Measurements from ENCODE around the gene POU2F2.

Gene POU2F2

DNA sequence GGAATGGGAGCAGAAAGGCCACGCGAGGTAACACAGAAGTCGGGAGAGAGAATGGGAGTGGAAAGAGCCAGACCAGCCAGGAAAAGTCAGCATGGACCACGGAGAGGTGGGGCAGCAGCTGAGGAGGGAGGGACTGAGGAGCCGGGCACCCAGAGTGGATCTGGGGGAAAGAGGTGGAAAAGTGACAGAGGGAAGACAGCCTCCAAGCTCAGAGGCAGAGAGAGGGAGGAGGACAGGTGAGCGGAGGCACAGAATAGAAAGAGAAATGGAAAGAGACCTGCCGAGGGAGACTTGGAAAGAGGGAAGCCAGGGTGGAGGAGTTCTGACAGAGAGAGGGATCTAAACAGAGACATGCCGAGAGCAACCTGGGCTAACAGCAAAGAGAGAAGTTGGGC, 63.9 kb downstream of the POU2F2 start:
- TF ChIP-seq, protein P1, sequence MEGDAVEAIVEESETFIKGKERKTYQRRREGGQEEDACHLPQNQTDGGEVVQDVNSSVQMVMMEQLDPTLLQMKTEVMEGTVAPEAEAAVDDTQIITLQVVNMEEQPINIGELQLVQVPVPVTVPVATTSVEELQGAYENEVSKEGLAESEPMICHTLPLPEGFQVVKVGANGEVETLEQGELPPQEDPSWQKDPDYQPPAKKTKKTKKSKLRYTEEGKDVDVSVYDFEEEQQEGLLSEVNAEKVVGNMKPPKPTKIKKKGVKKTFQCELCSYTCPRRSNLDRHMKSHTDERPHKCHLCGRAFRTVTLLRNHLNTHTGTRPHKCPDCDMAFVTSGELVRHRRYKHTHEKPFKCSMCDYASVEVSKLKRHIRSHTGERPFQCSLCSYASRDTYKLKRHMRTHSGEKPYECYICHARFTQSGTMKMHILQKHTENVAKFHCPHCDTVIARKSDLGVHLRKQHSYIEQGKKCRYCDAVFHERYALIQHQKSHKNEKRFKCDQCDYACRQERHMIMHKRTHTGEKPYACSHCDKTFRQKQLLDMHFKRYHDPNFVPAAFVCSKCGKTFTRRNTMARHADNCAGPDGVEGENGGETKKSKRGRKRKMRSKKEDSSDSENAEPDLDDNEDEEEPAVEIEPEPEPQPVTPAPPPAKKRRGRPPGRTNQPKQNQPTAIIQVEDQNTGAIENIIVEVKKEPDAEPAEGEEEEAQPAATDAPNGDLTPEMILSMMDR (IDR thresholded peaks at IDR 0.05; ENCODE audit: low read depth, low read length, missing control alignments), result no peak
- no peak overlapping the region for H3K4me3 ChIP-seq (ENCODE audit: low read depth, low read length)
- no peak for DNase-seq (ENCODE audit: low read depth)

DNA sequence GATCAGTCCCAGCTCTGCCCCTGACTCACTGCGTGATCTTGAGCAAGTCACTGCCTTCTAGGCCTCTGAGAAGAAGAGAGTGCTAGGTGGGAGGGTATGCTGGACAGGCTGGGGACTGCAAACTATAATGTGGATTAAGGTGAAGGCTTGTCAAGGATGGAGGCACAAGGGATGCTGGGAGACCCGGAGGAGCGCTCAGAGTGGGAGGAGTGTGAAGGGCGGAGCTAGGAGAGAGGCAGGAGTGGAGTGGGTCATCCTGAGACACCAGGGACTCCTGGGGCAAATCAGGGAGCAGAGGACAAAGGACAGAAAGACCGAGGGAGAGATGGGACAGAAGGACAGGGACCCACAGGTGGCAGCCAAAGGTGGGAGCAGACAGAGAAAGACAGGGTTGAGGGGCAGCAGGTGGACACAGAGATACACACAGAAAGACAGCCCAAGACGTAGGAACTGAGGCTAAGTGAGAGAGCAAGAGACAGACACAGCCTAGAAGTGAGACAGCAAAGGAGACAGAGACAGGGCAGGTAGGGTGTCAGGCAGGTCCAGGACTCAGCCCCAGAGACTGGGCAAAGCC, 64.8 kb downstream of the POU2F2 start:
- no peak for DNase-seq (ENCODE audit: low read depth)
- H3K4me3 ChIP-seq (ENCODE audit: low read depth, low read length), result no peak overlapping the region
- TF ChIP-seq, protein P1 (IDR thresholded peaks at IDR 0.05; ENCODE audit: low read depth, low read length, missing control alignments), result no peak

DNA sequence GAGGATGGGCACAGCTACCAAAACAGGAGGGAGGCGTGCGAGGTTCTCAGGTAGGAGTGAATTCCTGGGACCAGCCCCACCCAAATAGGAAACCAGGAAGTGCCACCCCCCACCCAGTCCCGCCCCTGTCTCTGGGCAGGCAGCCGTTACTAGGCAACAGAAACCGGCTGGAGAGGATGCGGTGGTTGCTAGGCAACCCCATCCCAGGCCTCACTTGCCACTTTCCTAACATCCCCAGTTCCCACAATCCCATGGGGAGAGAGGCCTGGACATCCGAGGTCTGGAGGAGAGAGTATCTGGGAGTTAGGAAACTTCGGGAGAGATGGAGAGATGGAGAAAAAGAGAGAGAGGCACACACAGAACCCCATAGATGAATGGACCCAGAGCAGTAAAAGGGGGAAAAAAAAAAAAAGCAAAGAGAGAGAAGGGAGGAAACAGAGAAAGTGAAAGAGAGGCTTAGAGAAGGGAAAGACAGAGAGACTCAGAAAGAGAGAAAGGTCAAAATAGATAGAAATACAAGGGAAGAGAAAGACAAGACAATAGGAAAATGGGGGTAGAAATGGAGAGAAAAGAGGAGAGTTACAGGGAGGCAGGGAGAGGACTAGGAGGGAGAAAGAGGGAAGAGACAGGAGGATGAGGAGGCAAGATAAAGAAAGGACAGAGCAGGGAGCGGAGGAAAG, 66.0 kb downstream of the POU2F2 start:
- TF ChIP-seq, protein P1 (IDR thresholded peaks at IDR 0.05; ENCODE audit: low read depth, low read length, missing control alignments), result no peak
- no peak for DNase-seq (ENCODE audit: low read depth)
- H3K4me3 ChIP-seq (ENCODE audit: low read depth, low read length), result no peak overlapping the region

DNA sequence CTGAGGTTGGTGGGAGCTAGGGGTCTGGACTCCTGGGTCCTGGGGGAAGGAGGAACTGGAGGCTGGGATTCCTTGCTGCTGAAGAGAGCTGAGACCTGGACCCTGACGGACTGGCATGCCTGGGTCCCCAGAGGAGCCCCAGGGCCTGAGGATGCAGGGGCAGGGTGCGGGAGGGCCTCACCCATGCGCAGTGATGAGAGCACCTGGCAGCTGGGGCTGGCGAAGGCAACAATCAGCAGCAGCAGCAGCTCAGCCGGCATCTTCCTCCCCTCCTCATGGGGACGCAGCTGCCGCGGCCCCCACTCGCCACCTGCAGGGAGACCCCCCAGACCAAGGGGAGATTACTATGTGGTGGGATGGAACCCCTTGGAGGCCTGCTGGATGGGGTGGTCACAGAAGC, 66.7 kb downstream of the POU2F2 start:
- H3K4me3 ChIP-seq (ENCODE audit: low read depth, low read length), result no peak overlapping the region
- DNase-seq (ENCODE audit: low read depth), result no peak
- TF ChIP-seq, protein P1 (IDR thresholded peaks at IDR 0.05; ENCODE audit: low read depth, low read length, missing control alignments), result no peak

DNA sequence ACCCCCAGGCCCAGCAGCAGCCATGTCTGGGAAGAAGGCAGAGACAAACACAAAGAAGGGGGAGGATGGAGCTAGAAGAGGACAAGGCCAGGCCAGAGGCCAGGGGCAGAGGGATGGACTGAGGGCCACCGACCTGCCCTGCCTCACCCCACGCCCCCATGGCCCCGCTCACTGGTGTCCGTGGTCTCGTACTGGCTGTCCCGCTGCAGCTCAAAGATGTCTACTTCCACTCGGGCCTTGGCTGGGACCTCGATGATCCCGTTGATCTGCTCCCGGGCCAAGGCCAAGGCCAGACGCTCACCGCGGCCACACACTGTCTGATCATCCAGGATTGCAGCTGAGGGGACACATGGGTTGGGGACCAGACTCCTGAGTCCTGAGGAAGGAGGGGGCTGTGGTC, 67.2 kb downstream of the POU2F2 start:
- H3K4me3 ChIP-seq (ENCODE audit: low read depth, low read length), result no peak overlapping the region
- TF ChIP-seq, protein P1 (IDR thresholded peaks at IDR 0.05; ENCODE audit: low read depth, low read length, missing control alignments), result no peak
- DNase-seq (ENCODE audit: low read depth), result no peak

DNA sequence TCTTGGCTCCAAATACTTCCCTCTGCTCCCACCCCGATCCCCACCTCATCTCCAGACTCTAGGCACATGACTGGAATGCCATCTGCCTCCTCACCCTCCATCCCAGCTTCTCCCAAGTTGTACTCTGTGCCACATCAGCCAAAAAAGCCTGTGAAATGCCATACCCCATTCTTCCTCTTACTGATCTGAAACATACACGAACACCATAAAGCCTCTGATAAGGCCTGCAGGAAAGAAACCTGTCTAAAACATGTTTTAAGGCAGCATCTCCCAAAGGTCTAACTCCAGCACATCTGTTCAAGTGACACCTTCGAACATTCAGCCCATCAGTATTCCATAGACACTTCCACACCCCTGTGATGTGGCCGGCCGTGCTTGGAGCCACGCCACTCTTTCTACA, 67.8 kb downstream of the POU2F2 start:
- no peak for DNase-seq (ENCODE audit: low read depth)
- TF ChIP-seq, protein P1 (IDR thresholded peaks at IDR 0.05; ENCODE audit: low read depth, low read length, missing control alignments), result no peak
- no peak overlapping the region for H3K4me3 ChIP-seq (ENCODE audit: low read depth, low read length)

DNA sequence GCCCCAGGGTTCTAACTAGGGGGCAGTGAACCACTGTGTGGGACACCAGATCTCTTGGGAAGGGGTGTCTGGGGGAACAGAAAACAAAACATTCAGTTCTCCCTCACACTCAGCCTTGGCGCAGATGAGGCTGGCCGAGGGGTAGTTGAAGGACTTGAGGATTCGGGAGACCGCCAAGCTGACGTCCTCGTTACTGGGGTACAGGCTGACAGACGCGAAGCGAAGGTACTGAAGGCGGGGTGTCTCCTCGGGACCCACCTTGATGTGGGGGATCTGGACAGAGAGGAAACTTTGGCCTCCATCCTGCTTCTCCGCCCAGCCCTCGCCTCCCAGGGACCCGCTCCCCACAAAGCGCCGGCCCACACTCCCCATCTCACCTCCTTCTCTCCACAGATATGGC, 69.9 kb downstream of the POU2F2 start:
- TF ChIP-seq, protein P1 (IDR thresholded peaks at IDR 0.05; ENCODE audit: low read depth, low read length, missing control alignments), result no peak
- no peak overlapping the region for H3K4me3 ChIP-seq (ENCODE audit: low read depth, low read length)
- no peak for DNase-seq (ENCODE audit: low read depth)

Measured in GM12864 (cell line).